ENCODE measurements around the gene FKBP2. TPM values are rescaled to one million over a fixed set of nuclear protein-coding genes. Genes with fewer than 3 reads are reported as not detected.

Gene FKBP2
- total RNA-seq, 1 donor from 2014 or later = 48.2 TPM

GRCh38 chr11:64265176-64266160, 24.6 kb downstream of the FKBP2 start:
- peaks cover 25% of the 10 kb centered on the region for H3K4me1 ChIP-seq

GRCh38 chr11:64266339-64266738, 25.4 kb downstream of the FKBP2 start:
- Histone ChIP-seq H3K9me3 (no peaks in the 10 kb centered on the region), H3K27me3 (ENCODE audit: low read depth) (no peaks in the 10 kb centered on the region), H3K27ac (no peak overlapping the region), H3K4me3 (no peak overlapping the region), H3K36me3 (peaks cover 60% of the 10 kb centered on the region), H3K4me1 (peaks cover 25% of the 10 kb centered on the region)
- no peak for ATAC-seq
- intact Hi-C loops (cut with DNase I) = no loop called here
- DNase-seq = no peak
- no peak for TF ChIP-seq CTCF (IDR thresholded peaks at IDR 0.05)

More at GRCh38 chr11:64265176-64266160, 24.6 kb downstream of the FKBP2 start:
- ATAC-seq = no peak
- Histone ChIP-seq H3K9me3 (no peaks in the 10 kb centered on the region), H3K4me3 (no peak overlapping the region), H3K27me3 (ENCODE audit: low read depth) (no peaks in the 10 kb centered on the region), H3K27ac (no peak overlapping the region), H3K36me3 (peaks cover 65% of the 10 kb centered on the region)
- TF ChIP-seq CTCF (IDR thresholded peaks at IDR 0.05) = no peak
- intact Hi-C loops (cut with DNase I) = no loop called here
- DNase-seq = no peak

GRCh38 chr11:64267207-64267945, 26.5 kb downstream of the FKBP2 start:
- Histone ChIP-seq H3K36me3 (peaks cover 50% of the 10 kb centered on the region), H3K4me3 (peak overlapping the region; percentile 95), H3K27me3 (ENCODE audit: low read depth) (no peaks in the 10 kb centered on the region), H3K9me3 (no peaks in the 10 kb centered on the region), H3K4me1 (peaks cover 35% of the 10 kb centered on the region), H3K27ac (peak overlapping the region; percentile 99)
- intact Hi-C loops (cut with DNase I) = no loop called here
- DNase-seq (no peak), ATAC-seq (no peak)
- TF ChIP-seq CTCF (IDR thresholded peaks at IDR 0.05) = no peak

- DNase-seq (peak; percentile 72), ATAC-seq (no peak)
- TF ChIP-seq CTCF (IDR thresholded peaks at IDR 0.05) = no peak
- intact Hi-C loops (cut with DNase I) = no loop called here
- peaks cover 41% of the 10 kb centered on the region for H3K36me3 ChIP-seq
- no peaks in the 10 kb centered on the region for H3K9me3 ChIP-seq
- peaks cover 40% of the 10 kb centered on the region for H3K4me1 ChIP-seq
- H3K4me3 ChIP-seq = peak overlapping the region; percentile 95
- peak overlapping the region; percentile 99 for H3K27ac ChIP-seq
- H3K27me3 ChIP-seq (ENCODE audit: low read depth) = no peaks in the 10 kb centered on the region
Observed at GRCh38 chr11:64268025-64268892, 27.4 kb downstream of the FKBP2 start.

Data from lower lobe of right lung (tissue), 2 donors.